HepG2 (cell line): ENCODE measurements around the gene DPPA2. TPM values are rescaled to one million over a fixed set of nuclear protein-coding genes. Genes with fewer than 3 reads are reported as not detected.

Experiments
- ATAC-seq: fragments of 200-7000 bp; cut with Tn5 transposase; 3 replicates; pipeline ENCODE4 v1.9.1; 2020; ENCODE audit warnings: mild to moderate bottlenecking, moderate library complexity
- BruUV-seq: library from RNA; stranded (reverse); fragments of 400-500 nt; replicated peaks from 2 replicates; lab custom pipeline; 2021; lab: Mats Ljungman, UMichigan
- CTCF ChIA-PET: fragments of 300-600 bp; formaldehyde crosslinking; extraction: SDS; loops from one replicate; lab custom pipeline; 2021; ENCODE audit warnings: low total read pairs, inconsistent platforms, low intra/inter-chr PET ratio; lab: Yijun Ruan, JAX
- POLR2A ChIA-PET: fragments of 350-600 bp; sonication (Branson Sonifier 250); formaldehyde crosslinking; loops from one replicate; lab custom pipeline; 2020; ENCODE audit warnings: antibody characterized with exemption, inconsistent platforms; lab: Yijun Ruan, JAX
- DNase-seq: peaks from one replicate; pipeline ENCODE4 v3.0.0-alpha.2; 2015; ENCODE audit warnings: low spot score
- FAIRE-seq: peaks from 3 replicates; lab custom pipeline; 2011; peaks lifted over from hg19 to GRCh38; lab: Jason Lieb, UNC
- H2AFZ ChIP-seq: one replicate; pipeline ENCODE4 v1.6.1; 2011; ENCODE audit warnings: low read length, inconsistent platforms
- H3K27ac ChIP-seq: fragments of 300-600 bp; 3 replicates; pipeline ENCODE4 v1.8.0; 2011; ENCODE audit warnings: mixed run types, mild to moderate bottlenecking, mixed read lengths, low read length, inconsistent platforms; ENCODE audit not compliant: insufficient read depth; ENCODE audit errors: extremely low read length
- H3K27me3 ChIP-seq, 2 experiments: fragments of 200-600 bp in 1 of 2; 2 replicates in 1 of 2; 3 replicates in 1 of 2; pipeline versions ENCODE4 v1.6.0 to v1.8.0; 2011; ENCODE audit warnings: low read length in 2 of 2, mild to moderate bottlenecking in 2 of 2, moderate library complexity in 2 of 2, inconsistent platforms in 1 of 2; ENCODE audit not compliant: insufficient read depth in 2 of 2, control insufficient read depth in 1 of 2
- H3K36me3 ChIP-seq, 2 experiments: fragments of 200-600 bp in 1 of 2; replicated peaks in 1 of 2; 2 replicates in 1 of 2; 3 replicates in 1 of 2; pipeline versions ENCODE4 v1.5.1 to v1.8.0; 2011; ENCODE audit warnings: low read length in 2 of 2, inconsistent platforms in 1 of 2; ENCODE audit not compliant: insufficient read depth in 2 of 2, control insufficient read depth in 1 of 2
- H3K4me1 ChIP-seq: 2 replicates; pipeline ENCODE4 v1.5.1; 2012; ENCODE audit warnings: low read length, inconsistent platforms; ENCODE audit not compliant: insufficient read depth
- H3K4me2 ChIP-seq: 2 replicates; pipeline ENCODE4 v1.6.0; 2011; ENCODE audit warnings: low read depth, low read length, inconsistent platforms
- H3K4me3 ChIP-seq, 3 experiments: fragments of 200-600 bp in 1 of 3; sonication (generic), shearing (Covaris generic) in 1 of 3; replicated peaks in 1 of 3; 2 replicates each; pipeline ENCODE4 v1.5.1; 2011 to 2016; ENCODE audit warnings: low read length in 3 of 3, inconsistent platforms in 2 of 3, low read depth in 2 of 3, mild to moderate bottlenecking in 2 of 3, control low read depth in 1 of 3, mixed read lengths in 1 of 3; ENCODE audit not compliant: insufficient read depth in 1 of 3
- H3K79me2 ChIP-seq: one replicate; pipeline ENCODE4 v1.6.1; 2011; ENCODE audit warnings: low read length, inconsistent platforms; ENCODE audit not compliant: insufficient read depth
- H3K9ac ChIP-seq: 2 replicates; pipeline ENCODE4 v1.6.0; 2011; ENCODE audit warnings: mild to moderate bottlenecking, low read depth, low read length, inconsistent platforms; ENCODE audit not compliant: insufficient read depth
- H3K9me3 ChIP-seq: 2 replicates; pipeline ENCODE4 v1.5.1; 2012; ENCODE audit warnings: mild to moderate bottlenecking, low read length
- H4K20me1 ChIP-seq: 2 replicates; pipeline ENCODE4 v1.6.0; 2011; ENCODE audit warnings: inconsistent platforms, mild to moderate bottlenecking, low read length, moderate library complexity; ENCODE audit not compliant: insufficient read depth
- AGO2 ChIP-seq: fragments of 200-400 bp; formaldehyde crosslinking; optimal IDR thresholded peaks from 2 replicates; pipeline ENCODE3; 2017; ENCODE audit warnings: mild to moderate bottlenecking, low read depth, low read length, moderate library complexity
- BRCA1 ChIP-seq: sonication (generic); formaldehyde crosslinking; IDR thresholded peaks from 2 replicates; pipeline ENCODE4 v1.4.0; 2020; ENCODE audit warnings: missing genetic modification reagents
- HNF4G ChIP-seq, 2 experiments: sonication (generic) in 1 of 2; formaldehyde crosslinking in 1 of 2; IDR thresholded peaks; 2 replicates each; pipeline versions ENCODE4 v1.4.0 to v1.6.1; 2011 to 2020; ENCODE audit warnings: borderline replicate concordance in 2 of 2, low read depth in 2 of 2, mild to moderate bottlenecking in 2 of 2, low read length in 1 of 2, missing genetic modification reagents in 1 of 2, moderate library complexity in 1 of 2
- LCORL ChIP-seq, 2 experiments: fragments of 450-650 bp in 1 of 2; sonication (generic) in 1 of 2; formaldehyde crosslinking in 1 of 2; IDR thresholded peaks; 2 replicates each; pipeline versions ENCODE4 v1.5.0 to v1.6.1; 2017 to 2020; ENCODE audit warnings: antibody characterized with exemption in 1 of 2, missing genetic modification reagents in 1 of 2
- RXRA ChIP-seq: sonication (generic); formaldehyde crosslinking; IDR thresholded peaks from 2 replicates; pipeline ENCODE4 v1.5.1; 2020; ENCODE audit warnings: missing genetic modification reagents
- ZFP36L2 ChIP-seq: sonication (generic); formaldehyde crosslinking; IDR thresholded peaks from 2 replicates; pipeline ENCODE4 v1.4.0; 2020; ENCODE audit warnings: missing genetic modification reagents
- ZFY ChIP-seq: sonication (generic); formaldehyde crosslinking; IDR thresholded peaks from 2 replicates; pipeline ENCODE4 v1.4.0; 2020; ENCODE audit warnings: missing genetic modification reagents
- ZNF274 ChIP-seq: sonication (generic); formaldehyde crosslinking; IDR thresholded peaks from 2 replicates; pipeline ENCODE4 v1.5.1; 2020; ENCODE audit warnings: mild to moderate bottlenecking, missing genetic modification reagents
- ZNF547 ChIP-seq: sonication (generic); formaldehyde crosslinking; IDR thresholded peaks from 2 replicates; pipeline ENCODE4 v1.5.1; 2020; ENCODE audit warnings: mild to moderate bottlenecking, missing genetic modification reagents
- WGBS: methylation state at CpG from one replicate; pipeline ENCODE4 v1.1.6; 2017; ENCODE audit warnings: low lambda C conversion rate; 5-methylcytosine and 5-hydroxymethylcytosine counted together
- in situ Hi-C: cut with HindIII; loops from 2 replicates; pipeline ENCODE4 v1.10.0; 2017; ENCODE audit warnings: low pct_unique_long_range_greater_than_20kb; ENCODE audit not compliant: extremely low pct_ligation_motif_present
- intact Hi-C: fragments of 100-400 bp; cut with micrococcal nuclease; formaldehyde crosslinking; loops from one replicate; pipeline ENCODE4 v1.10.0; 2022; ENCODE audit not compliant: unreplicated experiment
- polyA plus RNA-seq, 8 experiments: library from polyadenylated mRNA; depleted of rRNA in 3 of 8; stranded (reverse) in 7 of 8; unstranded in 1 of 8; fragments of >200 nt; fragmentation: Illumina TruSeq in 4 of 8; extraction: Trizol in 4 of 8; gene quantifications; 2 replicates each; pipeline versions ENCODE4 v1.2.1 to v1.2.3, GENCODE V29; 2011 to 2016; ENCODE audit warnings: low read depth in 4 of 8, missing spikeins in 1 of 8, mixed read lengths in 1 of 8; ENCODE audit not compliant: insufficient read depth in 1 of 8
- total RNA-seq, 5 experiments: library from RNA; depleted of rRNA; stranded (reverse); fragments of >200 nt; fragmentation: Illumina TruSeq; extraction: Trizol; gene quantifications; 2 replicates each; pipeline ENCODE4 v1.2.3, GENCODE V29; 2016; ENCODE audit warnings: low read depth in 1 of 5
- TF ChIP-seq, protein P1 (sequence below): sonication (generic); formaldehyde crosslinking; IDR thresholded peaks from 2 replicates; pipeline ENCODE4 v1.8.0; 2022; ENCODE audit warnings: mild to moderate bottlenecking, missing genetic modification reagents
- TF ChIP-seq, protein P2 (sequence below): sonication (generic); formaldehyde crosslinking; IDR thresholded peaks from 2 replicates; pipeline ENCODE4 v1.5.0; 2020; ENCODE audit warnings: mild to moderate bottlenecking, missing genetic modification reagents, moderate library complexity
- TF ChIP-seq, protein P3 (sequence below): sonication (generic); formaldehyde crosslinking; conservative IDR thresholded peaks from 2 replicates; pipeline ENCODE4 v1.8.0; 2022; ENCODE audit warnings: mild to moderate bottlenecking, moderate library complexity, missing genetic modification reagents
- TF ChIP-seq, protein P4 (sequence below): sonication (generic); formaldehyde crosslinking; IDR thresholded peaks from 2 replicates; pipeline ENCODE4 v1.4.0; 2020; ENCODE audit warnings: mild to moderate bottlenecking, missing genetic modification reagents
- TF ChIP-seq, protein P5 (sequence below): sonication (generic); formaldehyde crosslinking; conservative IDR thresholded peaks from 2 replicates; pipeline ENCODE4 v1.4.0; 2020; ENCODE audit warnings: missing genetic modification reagents

Gene DPPA2
- total and polyA plus RNA-seq, 2 of the 13 experiments (the other 11 are each of a cell fraction or from before 2014, with no cell fraction given), result not detected

DNA sequence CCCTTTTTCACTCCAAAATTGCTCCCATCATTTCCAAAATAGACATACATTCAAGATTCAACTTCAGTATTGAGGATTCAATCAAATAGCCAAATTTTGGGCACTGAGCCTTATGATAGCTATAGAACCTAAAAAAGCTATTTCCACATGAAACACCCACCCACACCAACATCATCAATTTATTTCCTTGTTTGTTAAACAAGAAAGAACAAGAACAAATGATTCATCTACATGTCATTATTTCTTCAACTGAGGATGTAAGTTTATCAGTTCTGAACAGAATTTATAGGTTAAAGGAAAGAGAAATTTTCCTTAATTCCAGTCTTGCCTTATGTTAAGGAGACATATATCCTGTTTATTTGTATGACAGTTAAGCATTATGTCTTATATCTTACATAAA lies 32.2 kb downstream of the DPPA2 start (continued):
- no peak for TF ChIP-seq AGO2

DNA sequence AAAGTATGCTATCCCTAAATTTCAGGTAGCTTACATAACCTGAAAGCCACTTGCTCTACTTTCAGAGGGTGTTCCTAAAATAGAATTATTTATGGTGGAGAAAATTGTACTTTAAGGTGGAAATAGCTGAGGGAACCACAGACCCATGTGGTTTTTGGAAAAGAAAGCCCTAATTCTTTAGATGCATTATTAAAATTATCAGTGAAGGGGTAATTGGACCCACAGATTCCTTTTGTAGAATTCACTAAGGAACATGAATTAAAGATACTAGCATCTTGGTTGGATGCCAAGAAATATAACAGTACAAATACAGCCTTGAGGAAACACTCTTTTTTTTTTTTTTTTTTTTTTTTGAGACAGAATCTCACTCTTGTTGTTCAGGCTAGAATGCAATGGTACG lies 37.8 kb downstream of the DPPA2 start:
- no peaks in the 10 kb centered on the region for H3K36me3 ChIP-seq
- H3K27me3 ChIP-seq, result no peaks in the 10 kb centered on the region
- no peak for FAIRE-seq
- no peak for DNase-seq
- H3K4me2 ChIP-seq, result no peak overlapping the region
- H2AFZ ChIP-seq, result no peak overlapping the region
- POLR2A ChIA-PET, result no interaction called here
- CTCF ChIA-PET, result no interaction called here
- in situ Hi-C loops, result no loop called here
- ATAC-seq, result no peak
- H4K20me1 ChIP-seq, result no peaks in the 10 kb centered on the region
- intact Hi-C loops, result loop anchor here (10.0 kb wide), 1 partner anchor 1806 kb away; no protein-coding TSS in a partner anchor
- no peak overlapping the region for H3K9ac ChIP-seq
- H3K4me1 ChIP-seq, result no peaks in the 10 kb centered on the region
- no peaks in the 10 kb centered on the region for H3K79me2 ChIP-seq
- no peak overlapping the region for H3K4me3 ChIP-seq
- H3K9me3 ChIP-seq, result no peaks in the 10 kb centered on the region
- 93% methylated on average over 1 of the region's 1 CpG for WGBS
- no TSS peak for BruUV-seq
- no peak overlapping the region for H3K27ac ChIP-seq
- TF ChIP-seq RXRA (CRISPR knock-in tag) (no peak), LCORL (IDR thresholded peaks at IDR 0.05) (no peak), LCORL (CRISPR knock-in tag; IDR thresholded peaks at IDR 0.05) (no peak), ZNF547 (CRISPR knock-in tag) (no peak), ZFP36L2 (CRISPR knock-in tag) (no peak), BRCA1 (CRISPR knock-in tag) (no peak), ZNF274 (no peak), HNF4G (IDR thresholded peaks at IDR 0.05; ENCODE audit: borderline replicate concordance, low read depth, low read length) (no peak), HNF4G (CRISPR knock-in tag; IDR thresholded peaks at IDR 0.05; ENCODE audit: borderline replicate concordance, low read depth) (no peak), ZFY (no peak)
- TF ChIP-seq, protein P1, sequence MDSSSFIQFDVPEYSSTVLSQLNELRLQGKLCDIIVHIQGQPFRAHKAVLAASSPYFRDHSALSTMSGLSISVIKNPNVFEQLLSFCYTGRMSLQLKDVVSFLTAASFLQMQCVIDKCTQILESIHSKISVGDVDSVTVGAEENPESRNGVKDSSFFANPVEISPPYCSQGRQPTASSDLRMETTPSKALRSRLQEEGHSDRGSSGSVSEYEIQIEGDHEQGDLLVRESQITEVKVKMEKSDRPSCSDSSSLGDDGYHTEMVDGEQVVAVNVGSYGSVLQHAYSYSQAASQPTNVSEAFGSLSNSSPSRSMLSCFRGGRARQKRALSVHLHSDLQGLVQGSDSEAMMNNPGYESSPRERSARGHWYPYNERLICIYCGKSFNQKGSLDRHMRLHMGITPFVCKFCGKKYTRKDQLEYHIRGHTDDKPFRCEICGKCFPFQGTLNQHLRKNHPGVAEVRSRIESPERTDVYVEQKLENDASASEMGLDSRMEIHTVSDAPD, result no peak
- TF ChIP-seq, protein P2, sequence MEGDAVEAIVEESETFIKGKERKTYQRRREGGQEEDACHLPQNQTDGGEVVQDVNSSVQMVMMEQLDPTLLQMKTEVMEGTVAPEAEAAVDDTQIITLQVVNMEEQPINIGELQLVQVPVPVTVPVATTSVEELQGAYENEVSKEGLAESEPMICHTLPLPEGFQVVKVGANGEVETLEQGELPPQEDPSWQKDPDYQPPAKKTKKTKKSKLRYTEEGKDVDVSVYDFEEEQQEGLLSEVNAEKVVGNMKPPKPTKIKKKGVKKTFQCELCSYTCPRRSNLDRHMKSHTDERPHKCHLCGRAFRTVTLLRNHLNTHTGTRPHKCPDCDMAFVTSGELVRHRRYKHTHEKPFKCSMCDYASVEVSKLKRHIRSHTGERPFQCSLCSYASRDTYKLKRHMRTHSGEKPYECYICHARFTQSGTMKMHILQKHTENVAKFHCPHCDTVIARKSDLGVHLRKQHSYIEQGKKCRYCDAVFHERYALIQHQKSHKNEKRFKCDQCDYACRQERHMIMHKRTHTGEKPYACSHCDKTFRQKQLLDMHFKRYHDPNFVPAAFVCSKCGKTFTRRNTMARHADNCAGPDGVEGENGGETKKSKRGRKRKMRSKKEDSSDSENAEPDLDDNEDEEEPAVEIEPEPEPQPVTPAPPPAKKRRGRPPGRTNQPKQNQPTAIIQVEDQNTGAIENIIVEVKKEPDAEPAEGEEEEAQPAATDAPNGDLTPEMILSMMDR (CRISPR knock-in tag), result no peak
- TF ChIP-seq, protein P3, sequence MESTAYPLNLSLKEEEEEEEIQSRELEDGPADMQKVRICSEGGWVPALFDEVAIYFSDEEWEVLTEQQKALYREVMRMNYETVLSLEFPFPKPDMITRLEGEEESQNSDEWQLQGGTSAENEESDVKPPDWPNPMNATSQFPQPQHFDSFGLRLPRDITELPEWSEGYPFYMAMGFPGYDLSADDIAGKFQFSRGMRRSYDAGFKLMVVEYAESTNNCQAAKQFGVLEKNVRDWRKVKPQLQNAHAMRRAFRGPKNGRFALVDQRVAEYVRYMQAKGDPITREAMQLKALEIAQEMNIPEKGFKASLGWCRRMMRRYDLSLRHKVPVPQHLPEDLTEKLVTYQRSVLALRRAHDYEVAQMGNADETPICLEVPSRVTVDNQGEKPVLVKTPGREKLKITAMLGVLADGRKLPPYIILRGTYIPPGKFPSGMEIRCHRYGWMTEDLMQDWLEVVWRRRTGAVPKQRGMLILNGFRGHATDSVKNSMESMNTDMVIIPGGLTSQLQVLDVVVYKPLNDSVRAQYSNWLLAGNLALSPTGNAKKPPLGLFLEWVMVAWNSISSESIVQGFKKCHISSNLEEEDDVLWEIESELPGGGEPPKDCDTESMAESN, result no peak
- TF ChIP-seq, protein P4, sequence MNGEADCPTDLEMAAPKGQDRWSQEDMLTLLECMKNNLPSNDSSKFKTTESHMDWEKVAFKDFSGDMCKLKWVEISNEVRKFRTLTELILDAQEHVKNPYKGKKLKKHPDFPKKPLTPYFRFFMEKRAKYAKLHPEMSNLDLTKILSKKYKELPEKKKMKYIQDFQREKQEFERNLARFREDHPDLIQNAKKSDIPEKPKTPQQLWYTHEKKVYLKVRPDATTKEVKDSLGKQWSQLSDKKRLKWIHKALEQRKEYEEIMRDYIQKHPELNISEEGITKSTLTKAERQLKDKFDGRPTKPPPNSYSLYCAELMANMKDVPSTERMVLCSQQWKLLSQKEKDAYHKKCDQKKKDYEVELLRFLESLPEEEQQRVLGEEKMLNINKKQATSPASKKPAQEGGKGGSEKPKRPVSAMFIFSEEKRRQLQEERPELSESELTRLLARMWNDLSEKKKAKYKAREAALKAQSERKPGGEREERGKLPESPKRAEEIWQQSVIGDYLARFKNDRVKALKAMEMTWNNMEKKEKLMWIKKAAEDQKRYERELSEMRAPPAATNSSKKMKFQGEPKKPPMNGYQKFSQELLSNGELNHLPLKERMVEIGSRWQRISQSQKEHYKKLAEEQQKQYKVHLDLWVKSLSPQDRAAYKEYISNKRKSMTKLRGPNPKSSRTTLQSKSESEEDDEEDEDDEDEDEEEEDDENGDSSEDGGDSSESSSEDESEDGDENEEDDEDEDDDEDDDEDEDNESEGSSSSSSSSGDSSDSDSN (CRISPR knock-in tag), result no peak
- TF ChIP-seq, protein P5, sequence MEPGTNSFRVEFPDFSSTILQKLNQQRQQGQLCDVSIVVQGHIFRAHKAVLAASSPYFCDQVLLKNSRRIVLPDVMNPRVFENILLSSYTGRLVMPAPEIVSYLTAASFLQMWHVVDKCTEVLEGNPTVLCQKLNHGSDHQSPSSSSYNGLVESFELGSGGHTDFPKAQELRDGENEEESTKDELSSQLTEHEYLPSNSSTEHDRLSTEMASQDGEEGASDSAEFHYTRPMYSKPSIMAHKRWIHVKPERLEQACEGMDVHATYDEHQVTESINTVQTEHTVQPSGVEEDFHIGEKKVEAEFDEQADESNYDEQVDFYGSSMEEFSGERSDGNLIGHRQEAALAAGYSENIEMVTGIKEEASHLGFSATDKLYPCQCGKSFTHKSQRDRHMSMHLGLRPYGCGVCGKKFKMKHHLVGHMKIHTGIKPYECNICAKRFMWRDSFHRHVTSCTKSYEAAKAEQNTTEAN, result no peak
